Panc1 (cell line): ENCODE results near the gene FARS2. TPM values are rescaled to one million over a fixed set of nuclear protein-coding genes. Genes with fewer than 3 reads are reported as not detected.

ENCODE experiments used
- ATAC-seq: fragments of 200-7000 bp; cut with Tn5 transposase; 2 replicates; pipeline ENCODE4 v1.9.1; 2020; ENCODE audit warnings: mild to moderate bottlenecking, moderate library complexity
- BruUV-seq: library from RNA; stranded (reverse); fragments of 400-500 nt; replicated peaks from 2 replicates; lab custom pipeline; 2021; lab: Mats Ljungman, UMichigan
- CTCF ChIA-PET: fragments of 300-600 bp; sonication (Branson Sonifier 250); formaldehyde crosslinking; loops from one replicate; lab custom pipeline; 2022; ENCODE audit warnings: antibody characterized with exemption; lab: Charles Lee
- POLR2A ChIA-PET: fragments of 300-600 bp; sonication (Branson Sonifier 250); formaldehyde crosslinking; loops from one replicate; lab custom pipeline; 2022; ENCODE audit warnings: antibody characterized with exemption; lab: Charles Lee
- DNase-seq: peaks from one replicate; pipeline ENCODE4 v3.0.0-alpha.2; 2010; ENCODE audit warnings: low read depth, low spot score
- H3K27ac ChIP-seq: 2 replicates; pipeline ENCODE4 v1.5.1; 2011; ENCODE audit warnings: mild to moderate bottlenecking, low read length, inconsistent platforms
- H3K27me3 ChIP-seq: fragments of 200-500 bp; sonication (Bioruptor generic); 2 replicates; pipeline ENCODE4 v1.6.0; 2014; ENCODE audit warnings: low read length, inconsistent platforms; ENCODE audit not compliant: control insufficient read depth, insufficient read depth
- H3K36me3 ChIP-seq: fragments of 200-500 bp; sonication (Bioruptor generic); 2 replicates; pipeline ENCODE4 v1.5.1; 2014; ENCODE audit warnings: inconsistent platforms, mild to moderate bottlenecking, low read length, moderate library complexity; ENCODE audit not compliant: control insufficient read depth, insufficient read depth
- H3K4me1 ChIP-seq: 2 replicates; pipeline ENCODE4 v1.5.1; 2011; ENCODE audit warnings: inconsistent platforms, mild to moderate bottlenecking, low read length, moderate library complexity; ENCODE audit not compliant: control insufficient read depth, insufficient read depth
- H3K4me3 ChIP-seq, 2 experiments: 2 replicates each; pipeline ENCODE4 v1.5.1; 2011 to 2012; ENCODE audit warnings: low read depth in 2 of 2, low read length in 2 of 2, mild to moderate bottlenecking in 2 of 2, inconsistent platforms in 1 of 2, moderate library complexity in 1 of 2
- H3K9me3 ChIP-seq: fragments of 200-500 bp; sonication (Bioruptor generic); 2 replicates; pipeline ENCODE4 v1.5.1; 2014; ENCODE audit warnings: low read depth, mild to moderate bottlenecking, inconsistent platforms, low read length, moderate library complexity; ENCODE audit not compliant: control insufficient read depth, insufficient read depth
- CTCF ChIP-seq: fragments of 450-650 bp; IDR thresholded peaks from 2 replicates; pipeline ENCODE4 v1.5.1; 2017; ENCODE audit warnings: mild to moderate bottlenecking
- POLR2AphosphoS5 ChIP-seq: IDR thresholded peaks from 2 replicates; pipeline ENCODE4 v1.6.1; 2012; ENCODE audit warnings: mild to moderate bottlenecking, low read depth, low read length, moderate library complexity
- REST ChIP-seq, 2 experiments: IDR thresholded peaks; 2 replicates each; pipeline ENCODE4 v1.6.1; 2011 to 2012; ENCODE audit warnings: low read depth in 2 of 2, control low read depth in 1 of 2, low read length in 1 of 2, mild to moderate bottlenecking in 1 of 2, moderate library complexity in 1 of 2; ENCODE audit not compliant: insufficient read depth in 1 of 2
- SIN3A ChIP-seq: IDR thresholded peaks from 2 replicates; pipeline ENCODE4 v1.6.1; 2012; ENCODE audit warnings: low read depth, mild to moderate bottlenecking, low read length, moderate library complexity, borderline replicate concordance; ENCODE audit not compliant: insufficient read depth
- TCF7L2 ChIP-seq: IDR thresholded peaks from 2 replicates; pipeline ENCODE4 v1.6.1; 2011; ENCODE audit warnings: mild to moderate bottlenecking, low read depth, low read length, inconsistent platforms
- in situ Hi-C: cut with HindIII; loops from 2 replicates; pipeline ENCODE4 v1.10.0; 2016; ENCODE audit warnings: low sequenced_read_pairs, low pct_unique_long_range_greater_than_20kb
- intact Hi-C: fragments of 100-400 bp; cut with micrococcal nuclease; formaldehyde crosslinking; loops from one replicate; pipeline ENCODE4 v1.10.0; 2022; ENCODE audit not compliant: unreplicated experiment
- total RNA-seq: library from RNA; stranded (reverse); gene quantifications from one replicate; pipeline ENCODE4 v1.2.1, GENCODE V29; 2021; ENCODE audit not compliant: unreplicated experiment

Gene FARS2
- total RNA-seq, 1 experiment from 2014 or later = 12.8 TPM

- ChIA-PET POLR2A (no interaction called here), CTCF (no interaction called here)
- H3K4me3 ChIP-seq = no peak overlapping the region
- intact Hi-C loops = no loop called here
- no peak for ATAC-seq
- no peaks in the 10 kb centered on the region for H3K9me3 ChIP-seq
- no peaks in the 10 kb centered on the region for H3K27me3 ChIP-seq
- no peaks in the 10 kb centered on the region for H3K36me3 ChIP-seq
- no peak for TF ChIP-seq CTCF
- no peak for TF ChIP-seq REST (IDR thresholded peaks at IDR 0.05; ENCODE audit: insufficient read depth in 1 of 2, low read depth in 2 of 2, low read length in 1 of 2)
- no peak for TF ChIP-seq SIN3A
- no peak for TF ChIP-seq TCF7L2
- no peak for TF ChIP-seq POLR2AphosphoS5
- in situ Hi-C loops = no loop called here
- H3K27ac ChIP-seq = no peak overlapping the region
- no peak for DNase-seq
- BruUV-seq = no TSS peak
- H3K4me1 ChIP-seq = no peaks in the 10 kb centered on the region
Measured at GRCh38 chr6:5670811-5671561, 409.7 kb downstream of the FARS2 start.

- Histone ChIP-seq H3K27ac (no peak overlapping the region), H3K4me3 (no peak overlapping the region), H3K9me3 (no peaks in the 10 kb centered on the region), H3K4me1 (no peaks in the 10 kb centered on the region), H3K27me3 (no peaks in the 10 kb centered on the region), H3K36me3 (no peaks in the 10 kb centered on the region)
- no peak for TF ChIP-seq SIN3A
- no peak for TF ChIP-seq REST (IDR thresholded peaks at IDR 0.05; ENCODE audit: insufficient read depth in 1 of 2, low read depth in 2 of 2, low read length in 1 of 2)
- no peak for TF ChIP-seq POLR2AphosphoS5
- TF ChIP-seq TCF7L2 = no peak
- TF ChIP-seq CTCF = no peak
- in situ Hi-C loops = no loop called here
- intact Hi-C loops = no loop called here
- DNase-seq = no peak
- no TSS peak for BruUV-seq
- POLR2A ChIA-PET = no interaction called here
- ATAC-seq = no peak
- CTCF ChIA-PET = no interaction called here
Measured at GRCh38 chr6:5671601-5672559, 410.6 kb downstream of the FARS2 start.
